HepG2 (cell line): ENCODE data around the gene SLC5A10. TPM values are rescaled to one million over a fixed set of nuclear protein-coding genes. Genes with fewer than 3 reads are reported as not detected.

Experiments
- ATAC-seq: fragments of 200-7000 bp; cut with Tn5 transposase; 3 replicates; pipeline ENCODE4 v1.9.1; 2020; ENCODE audit warnings: mild to moderate bottlenecking, moderate library complexity
- BruUV-seq: library from RNA; stranded (reverse); fragments of 400-500 nt; replicated peaks from 2 replicates; lab custom pipeline; 2021; lab: Mats Ljungman, UMichigan
- CTCF ChIA-PET: fragments of 300-600 bp; formaldehyde crosslinking; extraction: SDS; loops from one replicate; lab custom pipeline; 2021; ENCODE audit warnings: low total read pairs, inconsistent platforms, low intra/inter-chr PET ratio; lab: Yijun Ruan, JAX
- POLR2A ChIA-PET: fragments of 350-600 bp; sonication (Branson Sonifier 250); formaldehyde crosslinking; loops from one replicate; lab custom pipeline; 2020; ENCODE audit warnings: antibody characterized with exemption, inconsistent platforms; lab: Yijun Ruan, JAX
- DNase-seq: peaks from one replicate; pipeline ENCODE4 v3.0.0-alpha.2; 2015; ENCODE audit warnings: low spot score
- FAIRE-seq: peaks from 3 replicates; lab custom pipeline; 2011; peaks lifted over from hg19 to GRCh38; lab: Jason Lieb, UNC
- H2AFZ ChIP-seq: one replicate; pipeline ENCODE4 v1.6.1; 2011; ENCODE audit warnings: low read length, inconsistent platforms
- H3K27ac ChIP-seq: fragments of 300-600 bp; 3 replicates; pipeline ENCODE4 v1.8.0; 2011; ENCODE audit warnings: mixed run types, mild to moderate bottlenecking, mixed read lengths, low read length, inconsistent platforms; ENCODE audit not compliant: insufficient read depth; ENCODE audit errors: extremely low read length
- H3K27me3 ChIP-seq, 2 experiments: fragments of 200-600 bp in 1 of 2; 2 replicates in 1 of 2; 3 replicates in 1 of 2; pipeline versions ENCODE4 v1.6.0 to v1.8.0; 2011; ENCODE audit warnings: low read length in 2 of 2, mild to moderate bottlenecking in 2 of 2, moderate library complexity in 2 of 2, inconsistent platforms in 1 of 2; ENCODE audit not compliant: insufficient read depth in 2 of 2, control insufficient read depth in 1 of 2
- H3K36me3 ChIP-seq, 2 experiments: fragments of 200-600 bp in 1 of 2; replicated peaks in 1 of 2; 2 replicates in 1 of 2; 3 replicates in 1 of 2; pipeline versions ENCODE4 v1.5.1 to v1.8.0; 2011; ENCODE audit warnings: low read length in 2 of 2, inconsistent platforms in 1 of 2; ENCODE audit not compliant: insufficient read depth in 2 of 2, control insufficient read depth in 1 of 2
- H3K4me1 ChIP-seq: 2 replicates; pipeline ENCODE4 v1.5.1; 2012; ENCODE audit warnings: low read length, inconsistent platforms; ENCODE audit not compliant: insufficient read depth
- H3K4me2 ChIP-seq: 2 replicates; pipeline ENCODE4 v1.6.0; 2011; ENCODE audit warnings: low read depth, low read length, inconsistent platforms
- H3K4me3 ChIP-seq, 3 experiments: fragments of 200-600 bp in 1 of 3; sonication (generic), shearing (Covaris generic) in 1 of 3; replicated peaks in 1 of 3; 2 replicates each; pipeline ENCODE4 v1.5.1; 2011 to 2016; ENCODE audit warnings: low read length in 3 of 3, inconsistent platforms in 2 of 3, low read depth in 2 of 3, mild to moderate bottlenecking in 2 of 3, control low read depth in 1 of 3, mixed read lengths in 1 of 3; ENCODE audit not compliant: insufficient read depth in 1 of 3
- H3K79me2 ChIP-seq: one replicate; pipeline ENCODE4 v1.6.1; 2011; ENCODE audit warnings: low read length, inconsistent platforms; ENCODE audit not compliant: insufficient read depth
- H3K9ac ChIP-seq: 2 replicates; pipeline ENCODE4 v1.6.0; 2011; ENCODE audit warnings: mild to moderate bottlenecking, low read depth, low read length, inconsistent platforms; ENCODE audit not compliant: insufficient read depth
- H3K9me3 ChIP-seq: 2 replicates; pipeline ENCODE4 v1.5.1; 2012; ENCODE audit warnings: mild to moderate bottlenecking, low read length
- H4K20me1 ChIP-seq: 2 replicates; pipeline ENCODE4 v1.6.0; 2011; ENCODE audit warnings: inconsistent platforms, mild to moderate bottlenecking, low read length, moderate library complexity; ENCODE audit not compliant: insufficient read depth
- ATF7 ChIP-seq, 2 experiments: fragments of 450-650 bp in 1 of 2; sonication (generic) in 1 of 2; formaldehyde crosslinking in 1 of 2; IDR thresholded peaks; 2 replicates each; pipeline versions ENCODE4 v1.4.0 to v1.6.1; 2016 to 2020; ENCODE audit warnings: antibody characterized with exemption in 1 of 2, mild to moderate bottlenecking in 1 of 2, missing genetic modification reagents in 1 of 2
- FIP1L1 ChIP-seq: fragments of 200-400 bp; formaldehyde crosslinking; IDR thresholded peaks from 2 replicates; pipeline ENCODE4 v1.6.1; 2018; ENCODE audit warnings: low read depth, mild to moderate bottlenecking, low read length, moderate library complexity, borderline replicate concordance; ENCODE audit not compliant: insufficient read depth
- NFKB2 ChIP-seq: sonication (generic); formaldehyde crosslinking; IDR thresholded peaks from 2 replicates; pipeline ENCODE4 v1.4.0; 2020; ENCODE audit warnings: missing genetic modification reagents, borderline replicate concordance
- RFX5 ChIP-seq: IDR thresholded peaks from 2 replicates; pipeline ENCODE4 v1.6.1; 2011; ENCODE audit warnings: low read depth, low read length, improper control_type of control experiment
- RXRA ChIP-seq: sonication (generic); formaldehyde crosslinking; IDR thresholded peaks from 2 replicates; pipeline ENCODE4 v1.5.1; 2020; ENCODE audit warnings: missing genetic modification reagents
- TARDBP ChIP-seq: sonication (generic); formaldehyde crosslinking; IDR thresholded peaks from 2 replicates; pipeline ENCODE4 v1.8.0; 2022; ENCODE audit warnings: mild to moderate bottlenecking, missing genetic modification reagents
- WGBS: methylation state at CpG from one replicate; pipeline ENCODE4 v1.1.6; 2017; ENCODE audit warnings: low lambda C conversion rate; 5-methylcytosine and 5-hydroxymethylcytosine counted together
- in situ Hi-C: cut with HindIII; loops from 2 replicates; pipeline ENCODE4 v1.10.0; 2017; ENCODE audit warnings: low pct_unique_long_range_greater_than_20kb; ENCODE audit not compliant: extremely low pct_ligation_motif_present
- intact Hi-C: fragments of 100-400 bp; cut with micrococcal nuclease; formaldehyde crosslinking; loops from one replicate; pipeline ENCODE4 v1.10.0; 2022; ENCODE audit not compliant: unreplicated experiment
- polyA plus RNA-seq, 8 experiments: library from polyadenylated mRNA; depleted of rRNA in 3 of 8; stranded (reverse) in 7 of 8; unstranded in 1 of 8; fragments of >200 nt; fragmentation: Illumina TruSeq in 4 of 8; extraction: Trizol in 4 of 8; gene quantifications; 2 replicates each; pipeline versions ENCODE4 v1.2.1 to v1.2.3, GENCODE V29; 2011 to 2016; ENCODE audit warnings: low read depth in 4 of 8, missing spikeins in 1 of 8, mixed read lengths in 1 of 8; ENCODE audit not compliant: insufficient read depth in 1 of 8
- total RNA-seq, 5 experiments: library from RNA; depleted of rRNA; stranded (reverse); fragments of >200 nt; fragmentation: Illumina TruSeq; extraction: Trizol; gene quantifications; 2 replicates each; pipeline ENCODE4 v1.2.3, GENCODE V29; 2016; ENCODE audit warnings: low read depth in 1 of 5
- TF ChIP-seq, protein P1 (sequence below): sonication (generic); formaldehyde crosslinking; IDR thresholded peaks from 2 replicates; pipeline ENCODE4 v1.5.0; 2020; ENCODE audit warnings: missing genetic modification reagents, mild to moderate bottlenecking, borderline replicate concordance
- TF ChIP-seq, protein P2 (sequence below): sonication (generic); formaldehyde crosslinking; IDR thresholded peaks from 2 replicates; pipeline ENCODE4 v1.8.1; 2023; ENCODE audit warnings: mild to moderate bottlenecking, moderate library complexity, missing genetic modification reagents
- TF ChIP-seq, protein P3 (sequence below): IDR thresholded peaks from 2 replicates; pipeline ENCODE4 v1.6.1; 2016; ENCODE audit warnings: mild to moderate bottlenecking
- TF ChIP-seq, protein P4 (sequence below): sonication (generic); formaldehyde crosslinking; IDR thresholded peaks from 2 replicates; pipeline ENCODE4 v1.4.0; 2020; ENCODE audit warnings: mild to moderate bottlenecking, missing genetic modification reagents

SLC5A10 gene
- total and polyA plus RNA-seq, 2 of the 13 experiments (the other 11 are each of a cell fraction or from before 2014, with no cell fraction given), result 0.05 TPM; not detected in 1

DNA sequence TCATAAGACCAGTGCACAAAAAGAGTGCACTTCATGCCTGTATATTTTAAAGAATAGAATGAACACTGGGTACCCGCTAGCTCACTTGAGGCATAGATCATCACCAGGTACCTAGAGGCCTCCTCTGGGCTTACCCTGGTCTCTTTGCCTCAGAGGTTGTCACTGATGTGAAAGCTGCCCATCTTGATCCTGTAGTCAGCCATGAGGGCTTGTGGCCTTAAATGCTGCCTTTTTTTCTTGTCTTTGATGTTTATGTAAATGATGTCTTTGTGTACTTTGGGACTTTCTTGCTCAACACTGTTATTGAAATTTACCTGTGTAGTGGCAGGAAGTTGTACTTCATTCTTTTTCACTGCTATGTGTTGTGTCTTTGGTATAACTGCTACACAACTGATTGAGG is 26.8 kb upstream of the SLC5A10 start (continued):
- TF ChIP-seq, protein P1, sequence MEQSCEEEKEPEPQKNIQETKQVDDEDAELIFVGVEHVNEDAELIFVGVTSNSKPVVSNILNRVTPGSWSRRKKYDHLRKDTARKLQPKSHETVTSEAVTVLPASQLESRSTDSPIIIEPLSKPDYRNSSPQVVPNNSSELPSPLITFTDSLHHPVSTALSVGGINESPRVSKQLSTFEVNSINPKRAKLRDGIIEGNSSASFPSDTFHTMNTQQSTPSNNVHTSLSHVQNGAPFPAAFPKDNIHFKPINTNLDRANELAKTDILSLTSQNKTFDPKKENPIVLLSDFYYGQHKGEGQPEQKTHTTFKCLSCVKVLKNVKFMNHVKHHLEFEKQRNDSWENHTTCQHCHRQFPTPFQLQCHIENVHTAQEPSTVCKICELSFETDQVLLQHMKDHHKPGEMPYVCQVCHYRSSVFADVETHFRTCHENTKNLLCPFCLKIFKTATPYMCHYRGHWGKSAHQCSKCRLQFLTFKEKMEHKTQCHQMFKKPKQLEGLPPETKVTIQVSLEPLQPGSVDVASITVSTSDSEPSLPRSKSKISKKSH (CRISPR knock-in tag), result no peak
- TF ChIP-seq FIP1L1 (no peak), NFKB2 (CRISPR knock-in tag) (no peak), RXRA (CRISPR knock-in tag) (no peak), TARDBP (no peak; the same call in 1 of the 2 replicates), RFX5 (no peak)
- TF ChIP-seq, protein P2, sequence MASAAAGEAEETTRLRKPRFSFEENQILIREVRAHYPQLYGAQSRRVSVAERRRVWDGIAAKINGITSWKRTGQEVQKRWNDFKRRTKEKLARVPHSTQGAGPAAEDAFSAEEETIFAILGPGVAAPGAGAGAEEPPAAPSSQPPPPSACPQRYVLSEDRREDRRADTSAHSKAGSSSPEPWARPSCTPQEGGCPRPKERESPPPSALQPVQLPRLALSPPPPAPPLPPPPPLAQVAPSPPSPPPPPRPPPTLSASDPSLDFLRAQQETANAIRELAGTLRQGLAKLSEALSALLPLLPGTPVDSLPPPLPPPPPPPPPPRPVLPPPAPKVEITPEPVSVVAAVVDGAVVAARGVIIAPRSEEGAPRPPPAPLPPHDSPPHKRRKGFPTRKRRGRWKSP (CRISPR knock-in tag), result no peak
- TF ChIP-seq, protein P3, sequence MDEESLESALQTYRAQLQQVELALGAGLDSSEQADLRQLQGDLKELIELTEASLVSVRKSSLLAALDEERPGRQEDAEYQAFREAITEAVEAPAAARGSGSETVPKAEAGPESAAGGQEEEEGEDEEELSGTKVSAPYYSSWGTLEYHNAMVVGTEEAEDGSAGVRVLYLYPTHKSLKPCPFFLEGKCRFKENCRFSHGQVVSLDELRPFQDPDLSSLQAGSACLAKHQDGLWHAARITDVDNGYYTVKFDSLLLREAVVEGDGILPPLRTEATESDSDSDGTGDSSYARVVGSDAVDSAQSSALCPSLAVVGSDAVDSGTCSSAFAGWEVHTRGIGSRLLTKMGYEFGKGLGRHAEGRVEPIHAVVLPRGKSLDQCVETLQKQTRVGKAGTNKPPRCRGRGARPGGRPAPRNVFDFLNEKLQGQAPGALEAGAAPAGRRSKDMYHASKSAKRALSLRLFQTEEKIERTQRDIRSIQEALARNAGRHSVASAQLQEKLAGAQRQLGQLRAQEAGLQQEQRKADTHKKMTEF, result peak; percentile 50; the same call in 1 of the 2 replicates

DNA sequence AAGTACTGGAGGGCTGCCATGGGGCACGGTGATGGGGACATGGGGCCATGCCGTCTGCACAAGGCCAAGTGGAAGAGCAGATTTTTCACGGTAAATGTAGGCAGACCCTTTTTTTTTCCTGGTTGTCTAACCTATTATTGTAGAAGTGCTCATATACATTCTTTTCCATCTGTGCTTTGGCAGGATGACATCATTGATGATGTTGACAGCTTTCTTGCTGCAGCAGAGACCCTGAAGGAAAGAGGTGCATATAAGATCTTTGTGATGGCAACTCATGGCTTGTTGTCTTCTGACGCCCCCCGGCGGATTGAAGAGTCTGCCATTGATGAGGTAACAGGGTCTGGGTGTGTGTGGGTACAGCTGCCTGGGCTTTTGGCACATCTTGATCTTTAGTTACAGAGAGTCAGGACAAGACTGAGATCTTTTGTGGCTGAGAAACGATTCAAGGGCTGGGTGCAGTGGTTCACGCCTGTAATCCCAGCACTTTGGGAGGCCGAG is 23.3 kb upstream of the SLC5A10 start:
- Histone ChIP-seq H2AFZ (no peak overlapping the region), H3K9me3 (no peaks in the 10 kb centered on the region), H3K27ac (no peak overlapping the region), H3K4me1 (peaks cover 18% of the 10 kb centered on the region), H3K4me2 (no peak overlapping the region), H3K4me3 (no peak overlapping the region), H3K9ac (no peak overlapping the region), H3K79me2 (no peaks in the 10 kb centered on the region), H3K27me3 (no peaks in the 10 kb centered on the region), H4K20me1 (no peaks in the 10 kb centered on the region), H3K36me3 (peaks cover 8 to 32% of the 10 kb centered on the region in 2 experiments)
- in situ Hi-C loops (no loop called here), intact Hi-C loops (no loop called here)
- WGBS, result 94% methylated on average over 9 of the region's 9 CpGs
- CTCF ChIA-PET, result no interaction called here
- DNase-seq (no peak), ATAC-seq (no peak), FAIRE-seq (no peak)
- no TSS peak for BruUV-seq
- POLR2A ChIA-PET, result no interaction called here
- TF ChIP-seq, protein P4, sequence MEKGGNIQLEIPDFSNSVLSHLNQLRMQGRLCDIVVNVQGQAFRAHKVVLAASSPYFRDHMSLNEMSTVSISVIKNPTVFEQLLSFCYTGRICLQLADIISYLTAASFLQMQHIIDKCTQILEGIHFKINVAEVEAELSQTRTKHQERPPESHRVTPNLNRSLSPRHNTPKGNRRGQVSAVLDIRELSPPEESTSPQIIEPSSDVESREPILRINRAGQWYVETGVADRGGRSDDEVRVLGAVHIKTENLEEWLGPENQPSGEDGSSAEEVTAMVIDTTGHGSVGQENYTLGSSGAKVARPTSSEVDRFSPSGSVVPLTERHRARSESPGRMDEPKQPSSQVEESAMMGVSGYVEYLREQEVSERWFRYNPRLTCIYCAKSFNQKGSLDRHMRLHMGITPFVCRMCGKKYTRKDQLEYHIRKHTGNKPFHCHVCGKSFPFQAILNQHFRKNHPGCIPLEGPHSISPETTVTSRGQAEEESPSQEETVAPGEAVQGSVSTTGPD (CRISPR knock-in tag), result no peak
- TF ChIP-seq ATF7 (IDR thresholded peaks at IDR 0.05), result peak; percentile 65
- TF ChIP-seq ATF7 (CRISPR knock-in tag; IDR thresholded peaks at IDR 0.05), result no peak
